DOHH2 (cell line): Measurements from ENCODE around the gene CCT8.

Experiments used
- H3F3A ChIP-seq: fragments of 200-600 bp; sonication (generic), shearing (Covaris generic); 2 replicates; pipeline ENCODE4 v1.6.0; 2016; ENCODE audit warnings: antibody characterized with exemption, mild to moderate bottlenecking; ENCODE audit not compliant: control insufficient read depth, insufficient read depth
- H3K27ac ChIP-seq: fragments of 200-600 bp; sonication (generic); 2 replicates; pipeline ENCODE4 v1.5.1; 2014; ENCODE audit warnings: low read depth, mild to moderate bottlenecking, low read length, moderate library complexity
- H3K27me3 ChIP-seq: fragments of 200-600 bp; sonication (generic); 2 replicates; pipeline ENCODE4 v1.6.1; 2014; ENCODE audit warnings: mild to moderate bottlenecking, low read length, mixed read lengths; ENCODE audit not compliant: control insufficient read depth
- H3K36me3 ChIP-seq: fragments of 200-600 bp; sonication (generic); 2 replicates; pipeline ENCODE4 v1.6.1; 2014; ENCODE audit warnings: mild to moderate bottlenecking, low read length, moderate library complexity, mixed read lengths; ENCODE audit not compliant: control insufficient read depth
- H3K4me1 ChIP-seq: fragments of 200-600 bp; sonication (generic); 2 replicates; pipeline ENCODE4 v1.6.1; 2014; ENCODE audit warnings: mild to moderate bottlenecking, low read length, mixed read lengths; ENCODE audit not compliant: control insufficient read depth
- H3K4me2 ChIP-seq: fragments of 200-600 bp; sonication (generic); 2 replicates; pipeline ENCODE4 v1.6.0; 2014; ENCODE audit warnings: mild to moderate bottlenecking, low read length, moderate library complexity
- H3K4me3 ChIP-seq: fragments of 200-600 bp; sonication (generic); 2 replicates; pipeline ENCODE4 v1.5.1; 2014; ENCODE audit warnings: mild to moderate bottlenecking, low read length, mixed read lengths
- H3K79me2 ChIP-seq: fragments of 200-600 bp; sonication (generic); 2 replicates; pipeline ENCODE4 v1.6.1; 2014; ENCODE audit warnings: mild to moderate bottlenecking, low read length, mixed read lengths; ENCODE audit not compliant: control insufficient read depth
- H3K9me2 ChIP-seq: fragments of 200-600 bp; sonication (generic); replicated peaks from 2 replicates; pipeline ENCODE4 v1.6.1; 2014; ENCODE audit warnings: mild to moderate bottlenecking, low read length, mixed read lengths; ENCODE audit not compliant: control insufficient read depth
- H3K9me3 ChIP-seq: fragments of 200-600 bp; sonication (generic); 2 replicates; pipeline ENCODE4 v1.6.1; 2014; ENCODE audit warnings: antibody characterized with exemption, low read length, mixed read lengths; ENCODE audit not compliant: control insufficient read depth, insufficient read depth
- H4K20me1 ChIP-seq: fragments of 200-600 bp; sonication (generic); 2 replicates; pipeline ENCODE4 v1.6.0; 2014; ENCODE audit warnings: low read depth, mild to moderate bottlenecking, antibody characterized with exemption, low read length, moderate library complexity; ENCODE audit not compliant: control insufficient read depth, insufficient read depth
- EZH2phosphoT487 ChIP-seq: fragments of 200-600 bp; sonication (generic); IDR thresholded peaks from 2 replicates; pipeline ENCODE4 v1.6.1; 2017; ENCODE audit warnings: borderline replicate concordance, mild to moderate bottlenecking, antibody characterized with exemption, low read length, moderate library complexity, mixed read lengths
- TF ChIP-seq, protein P1 (sequence below): fragments of 200-600 bp; sonication (generic); IDR thresholded peaks from one replicate; pipeline ENCODE4 v1.5.1; 2014; ENCODE audit warnings: antibody characterized with exemption, mild to moderate bottlenecking, low read depth, low read length; ENCODE audit not compliant: poor library complexity, severe bottlenecking

Gene CCT8

DNA sequence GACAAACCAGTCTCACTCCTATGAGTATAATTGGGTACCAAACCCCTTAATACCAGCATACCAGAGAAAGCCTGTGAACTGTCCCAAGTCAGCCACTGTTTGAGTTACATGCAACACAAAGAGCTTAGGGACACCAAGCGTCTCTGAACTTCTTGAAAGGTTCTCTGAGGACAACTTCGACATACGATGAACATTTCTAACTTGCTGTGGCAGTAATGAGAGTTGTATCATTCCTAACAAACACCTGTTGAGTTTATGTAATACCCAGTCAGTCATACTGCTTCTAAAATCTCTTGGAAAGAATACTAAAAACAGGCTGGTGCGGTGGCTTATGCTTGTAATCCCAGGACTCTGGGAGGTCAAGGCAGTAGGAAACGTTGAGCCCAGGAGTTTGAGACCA lies 18.4 kb downstream of the CCT8 start:
- Histone ChIP-seq H3K27me3 (no peaks in the 10 kb centered on the region), H3K27ac (no peak overlapping the region), H3K9me2 (no peaks in the 10 kb centered on the region), H4K20me1 (no peaks in the 10 kb centered on the region), H3K4me3 (no peak overlapping the region), H3F3A (peaks cover 49% of the 10 kb centered on the region), H3K4me2 (no peak overlapping the region), H3K4me1 (no peaks in the 10 kb centered on the region), H3K9me3 (no peaks in the 10 kb centered on the region), H3K36me3 (peaks cover 91% of the 10 kb centered on the region), H3K79me2 (peaks cover 9% of the 10 kb centered on the region)
- TF ChIP-seq, protein P1, sequence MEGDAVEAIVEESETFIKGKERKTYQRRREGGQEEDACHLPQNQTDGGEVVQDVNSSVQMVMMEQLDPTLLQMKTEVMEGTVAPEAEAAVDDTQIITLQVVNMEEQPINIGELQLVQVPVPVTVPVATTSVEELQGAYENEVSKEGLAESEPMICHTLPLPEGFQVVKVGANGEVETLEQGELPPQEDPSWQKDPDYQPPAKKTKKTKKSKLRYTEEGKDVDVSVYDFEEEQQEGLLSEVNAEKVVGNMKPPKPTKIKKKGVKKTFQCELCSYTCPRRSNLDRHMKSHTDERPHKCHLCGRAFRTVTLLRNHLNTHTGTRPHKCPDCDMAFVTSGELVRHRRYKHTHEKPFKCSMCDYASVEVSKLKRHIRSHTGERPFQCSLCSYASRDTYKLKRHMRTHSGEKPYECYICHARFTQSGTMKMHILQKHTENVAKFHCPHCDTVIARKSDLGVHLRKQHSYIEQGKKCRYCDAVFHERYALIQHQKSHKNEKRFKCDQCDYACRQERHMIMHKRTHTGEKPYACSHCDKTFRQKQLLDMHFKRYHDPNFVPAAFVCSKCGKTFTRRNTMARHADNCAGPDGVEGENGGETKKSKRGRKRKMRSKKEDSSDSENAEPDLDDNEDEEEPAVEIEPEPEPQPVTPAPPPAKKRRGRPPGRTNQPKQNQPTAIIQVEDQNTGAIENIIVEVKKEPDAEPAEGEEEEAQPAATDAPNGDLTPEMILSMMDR = no peak
- TF ChIP-seq EZH2phosphoT487 = no peak

- Histone ChIP-seq H3K79me2 (0 out of 2 replicates have a peak, but pooled peaks cover 2% of the 10 kb centered on the region), H3K4me3 (no peak overlapping the region), H3K4me2 (no peak overlapping the region), H3K9me3 (no peaks in the 10 kb centered on the region), H3K4me1 (no peaks in the 10 kb centered on the region), H3K36me3 (peaks cover 91% of the 10 kb centered on the region), H3F3A (peaks cover 38% of the 10 kb centered on the region), H3K27ac (no peak overlapping the region), H3K9me2 (no peaks in the 10 kb centered on the region), H3K27me3 (no peaks in the 10 kb centered on the region), H4K20me1 (no peaks in the 10 kb centered on the region)
- no peak for TF ChIP-seq EZH2phosphoT487
- TF ChIP-seq, protein P1 = no peak
These were observed 19.8 kb downstream of the CCT8 start for GRCh38 chr21:29053656-29054055.

DNA sequence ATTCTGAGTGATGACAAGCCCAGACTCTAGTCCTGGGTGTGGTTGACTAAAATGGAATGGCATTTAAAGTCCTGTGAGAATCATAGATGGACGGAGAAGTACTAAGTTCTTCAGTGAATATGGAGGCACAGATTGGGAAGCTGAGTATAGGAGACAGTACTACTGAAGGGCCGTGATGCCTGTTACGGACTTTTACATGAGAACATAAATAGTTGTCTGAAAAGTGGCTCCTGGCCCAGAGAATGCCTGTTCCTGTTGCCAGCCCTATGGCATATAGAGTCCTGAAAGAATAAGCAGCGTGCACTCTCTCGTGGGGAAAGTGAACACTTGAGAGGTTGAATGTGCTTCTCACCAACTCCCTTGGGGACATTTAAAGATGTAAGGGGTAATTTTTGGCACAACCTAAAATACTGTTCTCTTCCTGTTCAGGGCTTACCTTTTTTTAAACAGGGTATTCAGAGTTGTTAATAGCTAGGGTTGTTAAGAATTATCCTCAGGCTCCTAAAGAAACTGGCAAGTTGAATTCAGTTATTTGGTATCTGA lies 20.4 kb downstream of the CCT8 start:
- no peaks in the 10 kb centered on the region for H3K9me2 ChIP-seq
- no peak overlapping the region for H3K4me2 ChIP-seq
- no peaks in the 10 kb centered on the region for H3K9me3 ChIP-seq
- TF ChIP-seq, protein P1 = no peak
- TF ChIP-seq EZH2phosphoT487 = no peak
- H3K27me3 ChIP-seq = no peaks in the 10 kb centered on the region
- H3K27ac ChIP-seq = no peak overlapping the region
- H3F3A ChIP-seq = peaks cover 38% of the 10 kb centered on the region
- H4K20me1 ChIP-seq = no peaks in the 10 kb centered on the region
- H3K79me2 ChIP-seq = 0 out of 2 replicates have a peak, but pooled peaks cover 2% of the 10 kb centered on the region
- no peaks in the 10 kb centered on the region for H3K4me1 ChIP-seq
- H3K36me3 ChIP-seq = peaks cover 91% of the 10 kb centered on the region
- H3K4me3 ChIP-seq = no peak overlapping the region
